Esophagus squamous epithelium (tissue), 4 donors: ENCODE data around the gene C2CD2.

Source experiments
- CTCF ChIP-seq, 6 experiments: fragments of 450-650 bp in 4 of 6; fragments of 200-600 bp in 2 of 6; sonication (generic) in 2 of 6; IDR thresholded peaks; one replicate each; pipeline ENCODE4 v1.5.1; 2016 to 2019; ENCODE audit warnings: antibody characterized with exemption in 6 of 6, mild to moderate bottlenecking in 4 of 6, moderate library complexity in 4 of 6
- POLR2A ChIP-seq, 4 donors: fragments of 450-650 bp; IDR thresholded peaks; one replicate each; pipeline ENCODE4 v1.6.1; 2017; ENCODE audit warnings: antibody characterized with exemption in 4 of 4, mild to moderate bottlenecking in 4 of 4, moderate library complexity in 3 of 4

GRCh38 chr21:42001781-42002180, 48.0 kb upstream of the C2CD2 start:
- no peak for TF ChIP-seq POLR2A (IDR thresholded peaks at IDR 0.05)
- TF ChIP-seq CTCF (IDR thresholded peaks at IDR 0.05), result no peak
